Measurements from ENCODE around the gene TNFRSF4. TPM values are rescaled to one million over a fixed set of nuclear protein-coding genes. Genes with fewer than 3 reads are reported as not detected.

TNFRSF4 gene
- total and polyA plus RNA-seq, 9 of the 15 experiments (the other 6 are each of a cell fraction or from before 2014, with no cell fraction given), result 0.07 to 0.44 (median 0.19) TPM; not detected in 5

DNA sequence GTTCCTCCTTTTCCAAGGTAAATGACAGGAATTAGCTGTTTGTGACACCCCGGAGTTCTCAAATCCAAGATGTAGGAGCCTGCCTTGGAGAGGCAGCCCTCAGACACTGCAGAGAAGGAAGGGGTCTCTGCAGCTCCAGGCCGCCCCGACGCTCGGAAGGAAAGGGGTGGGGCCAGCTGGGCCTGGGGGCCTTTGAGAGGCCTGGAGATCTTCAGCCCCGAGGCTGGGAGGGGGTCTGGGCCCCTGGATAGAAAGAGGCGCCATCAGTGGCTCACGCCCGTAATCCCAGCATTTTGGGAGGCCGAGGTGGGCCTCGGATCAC lies 6.4 kb downstream of the TNFRSF4 start (continued):
- TF ChIP-seq, protein P1, sequence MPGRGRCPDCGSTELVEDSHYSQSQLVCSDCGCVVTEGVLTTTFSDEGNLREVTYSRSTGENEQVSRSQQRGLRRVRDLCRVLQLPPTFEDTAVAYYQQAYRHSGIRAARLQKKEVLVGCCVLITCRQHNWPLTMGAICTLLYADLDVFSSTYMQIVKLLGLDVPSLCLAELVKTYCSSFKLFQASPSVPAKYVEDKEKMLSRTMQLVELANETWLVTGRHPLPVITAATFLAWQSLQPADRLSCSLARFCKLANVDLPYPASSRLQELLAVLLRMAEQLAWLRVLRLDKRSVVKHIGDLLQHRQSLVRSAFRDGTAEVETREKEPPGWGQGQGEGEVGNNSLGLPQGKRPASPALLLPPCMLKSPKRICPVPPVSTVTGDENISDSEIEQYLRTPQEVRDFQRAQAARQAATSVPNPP (IDR thresholded peaks at IDR 0.05; ENCODE audit: borderline replicate concordance, insufficient read depth, insufficient read length), result no peak
- TF ChIP-seq, protein P2, sequence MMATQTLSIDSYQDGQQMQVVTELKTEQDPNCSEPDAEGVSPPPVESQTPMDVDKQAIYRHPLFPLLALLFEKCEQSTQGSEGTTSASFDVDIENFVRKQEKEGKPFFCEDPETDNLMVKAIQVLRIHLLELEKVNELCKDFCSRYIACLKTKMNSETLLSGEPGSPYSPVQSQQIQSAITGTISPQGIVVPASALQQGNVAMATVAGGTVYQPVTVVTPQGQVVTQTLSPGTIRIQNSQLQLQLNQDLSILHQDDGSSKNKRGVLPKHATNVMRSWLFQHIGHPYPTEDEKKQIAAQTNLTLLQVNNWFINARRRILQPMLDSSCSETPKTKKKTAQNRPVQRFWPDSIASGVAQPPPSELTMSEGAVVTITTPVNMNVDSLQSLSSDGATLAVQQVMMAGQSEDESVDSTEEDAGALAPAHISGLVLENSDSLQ (IDR thresholded peaks at IDR 0.05), result no peak
- TF ChIP-seq NELFE (IDR thresholded peaks at IDR 0.05; ENCODE audit: insufficient read depth, insufficient read length), result no peak
- TF ChIP-seq POLR2A (conservative IDR thresholded peaks at IDR 0.05), result no peak
- TF ChIP-seq FOXJ3 (CRISPR knock-in tag; IDR thresholded peaks at IDR 0.05), result no peak
- no peak for TF ChIP-seq BCOR (IDR thresholded peaks at IDR 0.05)
- no peak for TF ChIP-seq KLF13 (tag; IDR thresholded peaks at IDR 0.05; ENCODE audit: borderline replicate concordance, low read depth)
- no peak for TF ChIP-seq HDAC3 (IDR thresholded peaks at IDR 0.05; ENCODE audit: borderline replicate concordance, partially characterized antibody)
- TF ChIP-seq NCOA2 (IDR thresholded peaks at IDR 0.05; ENCODE audit: partially characterized antibody in 2 of 2), result no peak
- TF ChIP-seq ZFPM2 (CRISPR knock-in tag; IDR thresholded peaks at IDR 0.05), result no peak
- TF ChIP-seq, protein P3, sequence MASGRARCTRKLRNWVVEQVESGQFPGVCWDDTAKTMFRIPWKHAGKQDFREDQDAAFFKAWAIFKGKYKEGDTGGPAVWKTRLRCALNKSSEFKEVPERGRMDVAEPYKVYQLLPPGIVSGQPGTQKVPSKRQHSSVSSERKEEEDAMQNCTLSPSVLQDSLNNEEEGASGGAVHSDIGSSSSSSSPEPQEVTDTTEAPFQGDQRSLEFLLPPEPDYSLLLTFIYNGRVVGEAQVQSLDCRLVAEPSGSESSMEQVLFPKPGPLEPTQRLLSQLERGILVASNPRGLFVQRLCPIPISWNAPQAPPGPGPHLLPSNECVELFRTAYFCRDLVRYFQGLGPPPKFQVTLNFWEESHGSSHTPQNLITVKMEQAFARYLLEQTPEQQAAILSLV (tag; IDR thresholded peaks at IDR 0.05), result no peak
- TF ChIP-seq, protein P4, sequence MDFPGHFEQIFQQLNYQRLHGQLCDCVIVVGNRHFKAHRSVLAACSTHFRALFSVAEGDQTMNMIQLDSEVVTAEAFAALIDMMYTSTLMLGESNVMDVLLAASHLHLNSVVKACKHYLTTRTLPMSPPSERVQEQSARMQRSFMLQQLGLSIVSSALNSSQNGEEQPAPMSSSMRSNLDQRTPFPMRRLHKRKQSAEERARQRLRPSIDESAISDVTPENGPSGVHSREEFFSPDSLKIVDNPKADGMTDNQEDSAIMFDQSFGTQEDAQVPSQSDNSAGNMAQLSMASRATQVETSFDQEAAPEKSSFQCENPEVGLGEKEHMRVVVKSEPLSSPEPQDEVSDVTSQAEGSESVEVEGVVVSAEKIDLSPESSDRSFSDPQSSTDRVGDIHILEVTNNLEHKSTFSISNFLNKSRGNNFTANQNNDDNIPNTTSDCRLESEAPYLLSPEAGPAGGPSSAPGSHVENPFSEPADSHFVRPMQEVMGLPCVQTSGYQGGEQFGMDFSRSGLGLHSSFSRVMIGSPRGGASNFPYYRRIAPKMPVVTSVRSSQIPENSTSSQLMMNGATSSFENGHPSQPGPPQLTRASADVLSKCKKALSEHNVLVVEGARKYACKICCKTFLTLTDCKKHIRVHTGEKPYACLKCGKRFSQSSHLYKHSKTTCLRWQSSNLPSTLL (IDR thresholded peaks at IDR 0.05), result no peak
- TF ChIP-seq ELF2 (CRISPR knock-in tag; IDR thresholded peaks at IDR 0.05), result 0 out of 2 replicates have a peak, but pooled peaks have one; percentile 15
- TF ChIP-seq, protein P5, sequence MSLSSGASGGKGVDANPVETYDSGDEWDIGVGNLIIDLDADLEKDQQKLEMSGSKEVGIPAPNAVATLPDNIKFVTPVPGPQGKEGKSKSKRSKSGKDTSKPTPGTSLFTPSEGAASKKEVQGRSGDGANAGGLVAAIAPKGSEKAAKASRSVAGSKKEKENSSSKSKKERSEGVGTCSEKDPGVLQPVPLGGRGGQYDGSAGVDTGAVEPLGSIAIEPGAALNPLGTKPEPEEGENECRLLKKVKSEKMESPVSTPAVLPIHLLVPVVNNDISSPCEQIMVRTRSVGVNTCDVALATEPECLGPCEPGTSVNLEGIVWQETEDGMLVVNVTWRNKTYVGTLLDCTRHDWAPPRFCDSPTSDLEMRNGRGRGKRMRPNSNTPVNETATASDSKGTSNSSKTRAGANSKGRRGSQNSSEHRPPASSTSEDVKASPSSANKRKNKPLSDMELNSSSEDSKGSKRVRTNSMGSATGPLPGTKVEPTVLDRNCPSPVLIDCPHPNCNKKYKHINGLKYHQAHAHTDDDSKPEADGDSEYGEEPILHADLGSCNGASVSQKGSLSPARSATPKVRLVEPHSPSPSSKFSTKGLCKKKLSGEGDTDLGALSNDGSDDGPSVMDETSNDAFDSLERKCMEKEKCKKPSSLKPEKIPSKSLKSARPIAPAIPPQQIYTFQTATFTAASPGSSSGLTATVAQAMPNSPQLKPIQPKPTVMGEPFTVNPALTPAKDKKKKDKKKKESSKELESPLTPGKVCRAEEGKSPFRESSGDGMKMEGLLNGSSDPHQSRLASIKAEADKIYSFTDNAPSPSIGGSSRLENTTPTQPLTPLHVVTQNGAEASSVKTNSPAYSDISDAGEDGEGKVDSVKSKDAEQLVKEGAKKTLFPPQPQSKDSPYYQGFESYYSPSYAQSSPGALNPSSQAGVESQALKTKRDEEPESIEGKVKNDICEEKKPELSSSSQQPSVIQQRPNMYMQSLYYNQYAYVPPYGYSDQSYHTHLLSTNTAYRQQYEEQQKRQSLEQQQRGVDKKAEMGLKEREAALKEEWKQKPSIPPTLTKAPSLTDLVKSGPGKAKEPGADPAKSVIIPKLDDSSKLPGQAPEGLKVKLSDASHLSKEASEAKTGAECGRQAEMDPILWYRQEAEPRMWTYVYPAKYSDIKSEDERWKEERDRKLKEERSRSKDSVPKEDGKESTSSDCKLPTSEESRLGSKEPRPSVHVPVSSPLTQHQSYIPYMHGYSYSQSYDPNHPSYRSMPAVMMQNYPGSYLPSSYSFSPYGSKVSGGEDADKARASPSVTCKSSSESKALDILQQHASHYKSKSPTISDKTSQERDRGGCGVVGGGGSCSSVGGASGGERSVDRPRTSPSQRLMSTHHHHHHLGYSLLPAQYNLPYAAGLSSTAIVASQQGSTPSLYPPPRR (CRISPR knock-in tag; IDR thresholded peaks at IDR 0.05; ENCODE audit: borderline replicate concordance), result no peak
- no peak for TF ChIP-seq RBM34 (IDR thresholded peaks at IDR 0.05; ENCODE audit: borderline replicate concordance, insufficient read depth, low read length)
- peak; percentile 17 for TF ChIP-seq ARHGAP35 (IDR thresholded peaks at IDR 0.05; ENCODE audit: partially characterized antibody)
- no peak for TF ChIP-seq ZC3H11A (IDR thresholded peaks at IDR 0.05; ENCODE audit: low read depth, low read length)
- peak; percentile 15 for TF ChIP-seq FIP1L1 (IDR thresholded peaks at IDR 0.05; ENCODE audit: low read depth, low read length, poor library complexity, severe bottlenecking)
- TF ChIP-seq NFRKB (IDR thresholded peaks at IDR 0.05; ENCODE audit: low read depth), result no peak

Measured in K562 (cell line).